H1 (cell line): ENCODE results near the gene PCDHA10. TPM values are rescaled to one million over a fixed set of nuclear protein-coding genes. Genes with fewer than 3 reads are reported as not detected.

ENCODE experiments used
- CTCF ChIA-PET: fragments of 300-600 bp; sonication (Branson Sonifier 250); formaldehyde crosslinking; loops from one replicate; lab custom pipeline; 2021; ENCODE audit not compliant: partially characterized antibody; lab: Charles Lee
- POLR2A ChIA-PET: fragments of 300-600 bp; sonication (Branson Sonifier 250); formaldehyde crosslinking; loops from one replicate; lab custom pipeline; 2021; ENCODE audit warnings: inconsistent platforms; ENCODE audit not compliant: partially characterized antibody; lab: Charles Lee
- DNase-seq, 2 experiments: peaks; one replicate each; pipeline versions ENCODE4 v3.0.0 to v3.0.0-alpha.2; 2010 to 2022; ENCODE audit warnings: low spot score in 2 of 2, low read depth in 1 of 2, mixed read lengths in 1 of 2
- FAIRE-seq: peaks from 2 replicates; lab custom pipeline; 2011; peaks lifted over from hg19 to GRCh38; lab: Jason Lieb, UNC
- H2AFZ ChIP-seq: 2 replicates; pipeline ENCODE4 v1.8.1; 2012; ENCODE audit warnings: low read length, inconsistent platforms
- H2AK5ac ChIP-seq: 2 replicates; pipeline ENCODE4 v1.6.1; 2013; ENCODE audit warnings: low read depth, low read length
- H2BK120ac ChIP-seq: replicated peaks from 2 replicates; pipeline ENCODE3; 2013; ENCODE audit warnings: low read depth, low read length, inconsistent platforms
- H2BK12ac ChIP-seq: 2 replicates; pipeline ENCODE4 v1.6.1; 2013; ENCODE audit warnings: low read depth, low read length
- H2BK15ac ChIP-seq: 2 replicates; pipeline ENCODE4 v1.6.1; 2013; ENCODE audit warnings: low read length
- H2BK20ac ChIP-seq: 2 replicates; pipeline ENCODE4 v1.6.1; 2013; ENCODE audit warnings: low read length
- H2BK5ac ChIP-seq: 2 replicates; pipeline ENCODE4 v1.6.1; 2013; ENCODE audit warnings: low read depth, low read length
- H3K14ac ChIP-seq: 2 replicates; pipeline ENCODE4 v1.6.1; 2013; ENCODE audit warnings: inconsistent platforms; ENCODE audit not compliant: insufficient read length
- H3K18ac ChIP-seq: 2 replicates; pipeline ENCODE4 v1.6.1; 2013; ENCODE audit warnings: low read length; ENCODE audit errors: extremely low read depth
- H3K23ac ChIP-seq: 2 replicates; pipeline ENCODE4 v1.6.1; 2013; ENCODE audit warnings: inconsistent platforms; ENCODE audit not compliant: insufficient read length
- H3K23me2 ChIP-seq: 2 replicates; pipeline ENCODE4 v1.6.1; 2013; ENCODE audit warnings: low read depth, low read length
- H3K27ac ChIP-seq: 2 replicates; pipeline ENCODE4 v1.6.1; 2011; ENCODE audit warnings: low read depth, low read length, inconsistent platforms
- H3K27me3 ChIP-seq, 4 experiments: replicated peaks in 1 of 4; 1 replicate in 1 of 4; 2 replicates in 3 of 4; pipeline versions ENCODE4 v1.6.1 to v1.8.1; 2011 to 2013; ENCODE audit warnings: low read length in 3 of 4, mild to moderate bottlenecking in 3 of 4, inconsistent platforms in 2 of 4, mixed read lengths in 2 of 4, moderate library complexity in 1 of 4; ENCODE audit not compliant: control insufficient read depth in 3 of 4, insufficient read depth in 3 of 4; ENCODE audit errors: extremely low read depth in 1 of 4
- H3K36me3 ChIP-seq, 4 experiments: 2 replicates each; pipeline versions ENCODE4 v1.6.1 to v1.8.1; 2011 to 2013; ENCODE audit warnings: mild to moderate bottlenecking in 4 of 4, low read length in 3 of 4, moderate library complexity in 2 of 4, control low read depth in 1 of 4, inconsistent platforms in 1 of 4; ENCODE audit not compliant: insufficient read depth in 4 of 4, control insufficient read depth in 2 of 4
- H3K4ac ChIP-seq: replicated peaks from 2 replicates; pipeline ENCODE3; 2013; ENCODE audit warnings: low read length, low read depth, mixed read lengths, inconsistent platforms; ENCODE audit not compliant: insufficient read length
- H3K4me1 ChIP-seq, 4 experiments: replicated peaks in 1 of 4; 1 replicate in 1 of 4; 2 replicates in 3 of 4; pipeline versions ENCODE4 v1.6.1 to v1.8.1; 2011 to 2013; ENCODE audit warnings: low read length in 3 of 4, inconsistent platforms in 2 of 4, mixed read lengths in 1 of 4; ENCODE audit not compliant: insufficient read depth in 4 of 4, control insufficient read depth in 3 of 4
- H3K4me2 ChIP-seq, 2 experiments: 2 replicates each; pipeline versions ENCODE4 v1.6.1 to v1.8.1; 2011 to 2013; ENCODE audit warnings: low read depth in 2 of 2, low read length in 2 of 2, control low read depth in 1 of 2, inconsistent platforms in 1 of 2, mild to moderate bottlenecking in 1 of 2; ENCODE audit not compliant: insufficient read depth in 1 of 2
- H3K4me3 ChIP-seq, 4 experiments: fragments of 200-600, 300-600 bp in 1 of 4; sonication (generic), shearing (Covaris generic), sonication (Bioruptor Twin) in 1 of 4; 2 replicates each; pipeline versions ENCODE4 v1.5.1 to v1.8.1; 2011 to 2016; ENCODE audit warnings: low read length in 4 of 4, low read depth in 3 of 4, control low read depth in 2 of 4, inconsistent platforms in 2 of 4, mild to moderate bottlenecking in 2 of 4, mixed read lengths in 1 of 4, moderate library complexity in 1 of 4; ENCODE audit not compliant: insufficient read depth in 2 of 4; ENCODE audit errors: extremely low read depth in 1 of 4
- H3K56ac ChIP-seq: replicated peaks from 2 replicates; pipeline ENCODE3; 2013; ENCODE audit warnings: low read depth, mild to moderate bottlenecking, mixed read lengths, low read length, inconsistent platforms; ENCODE audit not compliant: insufficient read length
- H3K79me1 ChIP-seq: 2 replicates; pipeline ENCODE4 v1.6.1; 2013; ENCODE audit warnings: low read depth, low read length, control low read depth
- H3K79me2 ChIP-seq, 2 experiments: 2 replicates each; pipeline versions ENCODE4 v1.6.1 to v1.8.1; 2012 to 2013; ENCODE audit warnings: low read length in 2 of 2, mild to moderate bottlenecking in 2 of 2, inconsistent platforms in 1 of 2; ENCODE audit not compliant: insufficient read depth in 2 of 2, control insufficient read depth in 1 of 2
- H3K9ac ChIP-seq, 4 experiments: replicated peaks in 1 of 4; 1 replicate in 1 of 4; 2 replicates in 3 of 4; pipeline versions ENCODE4 v1.6.1 to v1.8.1; 2011 to 2013; ENCODE audit warnings: low read depth in 3 of 4, low read length in 3 of 4, control low read depth in 2 of 4, mild to moderate bottlenecking in 2 of 4, moderate library complexity in 2 of 4, inconsistent platforms in 1 of 4; ENCODE audit errors: extremely low read depth in 1 of 4
- H3K9me3 ChIP-seq, 2 experiments: 2 replicates each; pipeline versions ENCODE4 v1.6.1 to v1.8.1; 2012 to 2013; ENCODE audit warnings: mild to moderate bottlenecking in 2 of 2, moderate library complexity in 2 of 2, control low read depth in 1 of 2, inconsistent platforms in 1 of 2, low read depth in 1 of 2, low read length in 1 of 2, mixed read lengths in 1 of 2; ENCODE audit not compliant: insufficient read depth in 2 of 2
- H4K20me1 ChIP-seq, 2 experiments: replicated peaks in 1 of 2; 2 replicates each; pipeline versions ENCODE3 to v1.8.1; 2011 to 2013; ENCODE audit warnings: inconsistent platforms in 2 of 2, low read length in 2 of 2, mild to moderate bottlenecking in 1 of 2; ENCODE audit not compliant: insufficient read depth in 2 of 2, control insufficient read depth in 1 of 2
- H4K5ac ChIP-seq: 2 replicates; pipeline ENCODE4 v1.6.1; 2013; ENCODE audit warnings: low read length, low read depth, mixed read lengths, inconsistent platforms; ENCODE audit not compliant: insufficient read length
- H4K8ac ChIP-seq: 2 replicates; pipeline ENCODE4 v1.8.0; 2013; ENCODE audit warnings: mild to moderate bottlenecking, moderate library complexity, low read length, inconsistent platforms; ENCODE audit not compliant: insufficient read depth; ENCODE audit errors: extremely low read depth
- H4K91ac ChIP-seq: replicated peaks from 2 replicates; pipeline ENCODE3; 2013; ENCODE audit warnings: low read length, mixed read lengths, inconsistent platforms; ENCODE audit not compliant: insufficient read length
- GABPA ChIP-seq: IDR thresholded peaks from 2 replicates; pipeline ENCODE4 v1.6.1; 2011; ENCODE audit warnings: mild to moderate bottlenecking, low read length, moderate library complexity, borderline replicate concordance; ENCODE audit not compliant: insufficient read depth
- WGBS, 2 experiments: shearing (Covaris generic) in 1 of 2; methylation state at CpG; one replicate each; pipeline versions ENCODE4 v1.1.6 to v1.1.7; 2013 to 2015; ENCODE audit warnings: low lambda C conversion rate in 2 of 2, mixed read lengths in 2 of 2, inconsistent platforms in 1 of 2, low coverage in 1 of 2, missing lambda C conversion rate in 1 of 2; ENCODE audit not compliant: insufficient replicate concordance in 2 of 2, insufficient coverage in 1 of 2, insufficient read length in 1 of 2; ENCODE audit errors: extremely low coverage in 1 of 2, missing lambda C conversion rate in 1 of 2; 5-methylcytosine and 5-hydroxymethylcytosine counted together
- polyA plus RNA-seq, 7 experiments: library from polyadenylated mRNA; depleted of rRNA in 3 of 7; stranded (reverse) in 5 of 7; unstranded in 2 of 7; fragments of >200 nt in 5 of 7; fragments of 200-250 nt in 2 of 7; gene quantifications; 1 replicate in 5 of 7; 2 replicates in 1 of 7; 4 replicates in 1 of 7; pipeline versions ENCODE4 v1.2.1 to v1.2.3, GENCODE V29; 2011 to 2013; ENCODE audit warnings: missing spikeins in 2 of 7, mixed read lengths in 2 of 7
- total RNA-seq: library from RNA; stranded (reverse); fragmentation: NEBNext Ultra II Directional; extraction: Animal tissue kit (Norgen Biotek cat#: 25700); gene quantifications from 2 replicates; pipeline ENCODE4 v1.2.1, GENCODE V29; 2021

Gene PCDHA10
- total and polyA plus RNA-seq, 2 of the 8 experiments (the other 6 are each of a cell fraction or from before 2014, with no cell fraction given): 2.8 to 5.4 TPM

DNA sequence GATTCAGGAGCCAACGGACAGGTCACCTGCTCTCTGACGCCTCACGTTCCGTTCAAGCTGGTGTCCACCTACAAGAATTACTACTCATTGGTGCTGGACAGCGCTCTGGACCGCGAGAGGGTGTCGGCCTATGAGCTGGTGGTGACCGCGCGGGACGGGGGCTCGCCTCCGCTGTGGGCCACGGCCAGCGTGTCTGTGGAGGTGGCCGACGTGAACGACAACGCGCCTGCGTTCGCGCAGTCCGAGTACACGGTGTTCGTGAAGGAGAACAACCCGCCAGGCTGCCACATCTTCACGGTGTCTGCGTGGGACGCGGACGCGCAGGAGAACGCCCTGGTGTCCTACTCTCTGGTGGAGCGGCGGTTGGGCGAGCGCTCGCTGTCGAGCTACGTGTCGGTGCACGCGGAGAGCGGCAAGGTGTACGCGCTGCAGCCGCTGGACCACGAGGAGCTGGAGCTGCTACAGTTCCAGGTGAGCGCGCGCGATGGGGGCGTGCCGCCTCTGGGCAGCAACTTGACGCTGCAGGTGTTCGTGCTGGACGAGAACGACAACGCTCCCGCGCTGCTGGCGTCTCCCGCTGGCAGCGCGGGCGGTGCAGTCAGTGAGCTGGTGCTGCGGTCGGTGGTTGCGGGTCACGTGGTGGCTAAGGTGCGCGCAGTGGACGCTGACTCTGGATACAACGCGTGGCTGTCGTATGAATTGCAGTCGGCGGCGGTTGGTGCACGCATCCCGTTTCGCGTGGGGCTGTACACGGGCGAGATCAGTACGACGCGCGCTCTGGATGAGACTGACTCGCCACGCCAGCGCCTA lies 1.7 kb downstream of the PCDHA10 start:
- H4K91ac ChIP-seq: no peak overlapping the region
- no peak for DNase-seq
- no peaks in the 10 kb centered on the region for H3K4me1 ChIP-seq
- H3K27me3 ChIP-seq: no peaks in the 10 kb centered on the region
- no peak for FAIRE-seq
- no peak overlapping the region for H2BK120ac ChIP-seq
- H3K56ac ChIP-seq: no peak overlapping the region
- peaks cover 6 to 17% of the 10 kb centered on the region in 2 experiments; a peak in 2 of 4 replicates for H3K9me3 ChIP-seq
- ChIA-PET CTCF (interaction anchor here (0.9 to 3.4 kb wide), 13 partner anchors 11 to 333 kb away, joined by 3 to 23 read pairs (median 4); partner anchors contain the start of genes PCDHA11, PCDHA12, PCDHA4 and PCDHA6), POLR2A (interaction anchor here (1.6 to 2.1 kb wide), 2 partner anchors 13 to 18 kb away, joined by 4 to 7 read pairs; no protein-coding TSS in a partner anchor)
- H3K27ac ChIP-seq: no peak overlapping the region
- H3K18ac ChIP-seq: no peak overlapping the region
- no peak overlapping the region for H3K4me3 ChIP-seq
- H3K36me3 ChIP-seq: peaks cover 0 to 10% (median 2%) of the 10 kb centered on the region in 4 experiments; a peak in 3 of 8 replicates
- no peak overlapping the region for H2BK15ac ChIP-seq
- H3K14ac ChIP-seq: no peak overlapping the region
- no peaks in the 10 kb centered on the region for H3K79me1 ChIP-seq
- no peak overlapping the region for H4K5ac ChIP-seq
- no peaks in the 10 kb centered on the region for H3K79me2 ChIP-seq
- H3K9ac ChIP-seq: no peak overlapping the region
- H3K23me2 ChIP-seq: no peaks in the 10 kb centered on the region
- H2AFZ ChIP-seq: no peak overlapping the region
- no peak overlapping the region for H2BK20ac ChIP-seq
- no peak overlapping the region for H3K23ac ChIP-seq
- H2AK5ac ChIP-seq: no peak overlapping the region
- 93% methylated on average over 14 of the region's 94 CpGs; no CpG with 5 or more reads in 1 of the 2 experiments for WGBS, 2 experiments
- no peak overlapping the region; a peak in 1 of 4 replicates for H3K4me2 ChIP-seq
- no peak overlapping the region for H2BK5ac ChIP-seq
- H4K8ac ChIP-seq: no peak overlapping the region
- no peak overlapping the region for H2BK12ac ChIP-seq
- TF ChIP-seq GABPA: no peak
- no peaks in the 10 kb centered on the region for H4K20me1 ChIP-seq
- no peak overlapping the region for H3K4ac ChIP-seq
